ENCODE measurements around the gene BPGM. TPM values are rescaled to one million over a fixed set of nuclear protein-coding genes. Genes with fewer than 3 reads are reported as not detected.

BPGM gene
- total RNA-seq, 1 donor from 2014 or later: 21.1 TPM

DNA sequence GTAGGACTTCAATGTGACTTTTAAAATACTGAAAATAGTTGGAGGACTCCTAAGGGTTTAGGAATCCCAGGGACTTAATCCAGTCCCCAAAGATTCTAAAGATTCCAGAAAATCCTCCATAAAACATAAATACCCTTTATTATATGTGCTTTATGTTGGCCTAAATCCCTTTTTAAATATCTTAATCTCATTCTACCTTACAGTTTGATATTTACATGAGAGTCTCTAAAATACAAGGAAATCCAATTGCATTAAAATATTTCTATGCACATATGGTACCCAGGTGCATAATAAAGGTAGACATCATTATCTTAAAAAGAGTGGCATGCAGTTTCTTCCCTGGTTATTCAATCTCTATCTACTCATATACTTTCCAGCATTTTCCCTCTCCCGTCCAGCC is 51.8 kb downstream of the BPGM start:
- Mint-ChIP-seq H3K27ac (ENCODE audit: unreplicated experiment) (no peak overlapping the region), H3K27me3 (ENCODE audit: low read depth) (no peaks in the 10 kb centered on the region), H3K4me1 (peaks cover 20% of the 10 kb centered on the region), H3K36me3 (ENCODE audit: low read depth) (no peaks in the 10 kb centered on the region), H3K4me3 (no peak overlapping the region), H3K9me3 (no peaks in the 10 kb centered on the region)
- TF ChIP-seq, protein P1, sequence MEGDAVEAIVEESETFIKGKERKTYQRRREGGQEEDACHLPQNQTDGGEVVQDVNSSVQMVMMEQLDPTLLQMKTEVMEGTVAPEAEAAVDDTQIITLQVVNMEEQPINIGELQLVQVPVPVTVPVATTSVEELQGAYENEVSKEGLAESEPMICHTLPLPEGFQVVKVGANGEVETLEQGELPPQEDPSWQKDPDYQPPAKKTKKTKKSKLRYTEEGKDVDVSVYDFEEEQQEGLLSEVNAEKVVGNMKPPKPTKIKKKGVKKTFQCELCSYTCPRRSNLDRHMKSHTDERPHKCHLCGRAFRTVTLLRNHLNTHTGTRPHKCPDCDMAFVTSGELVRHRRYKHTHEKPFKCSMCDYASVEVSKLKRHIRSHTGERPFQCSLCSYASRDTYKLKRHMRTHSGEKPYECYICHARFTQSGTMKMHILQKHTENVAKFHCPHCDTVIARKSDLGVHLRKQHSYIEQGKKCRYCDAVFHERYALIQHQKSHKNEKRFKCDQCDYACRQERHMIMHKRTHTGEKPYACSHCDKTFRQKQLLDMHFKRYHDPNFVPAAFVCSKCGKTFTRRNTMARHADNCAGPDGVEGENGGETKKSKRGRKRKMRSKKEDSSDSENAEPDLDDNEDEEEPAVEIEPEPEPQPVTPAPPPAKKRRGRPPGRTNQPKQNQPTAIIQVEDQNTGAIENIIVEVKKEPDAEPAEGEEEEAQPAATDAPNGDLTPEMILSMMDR (conservative IDR thresholded peaks at IDR 0.05): no peak
- DNase-seq (ENCODE audit: low read depth, low spot score): no peak

DNA sequence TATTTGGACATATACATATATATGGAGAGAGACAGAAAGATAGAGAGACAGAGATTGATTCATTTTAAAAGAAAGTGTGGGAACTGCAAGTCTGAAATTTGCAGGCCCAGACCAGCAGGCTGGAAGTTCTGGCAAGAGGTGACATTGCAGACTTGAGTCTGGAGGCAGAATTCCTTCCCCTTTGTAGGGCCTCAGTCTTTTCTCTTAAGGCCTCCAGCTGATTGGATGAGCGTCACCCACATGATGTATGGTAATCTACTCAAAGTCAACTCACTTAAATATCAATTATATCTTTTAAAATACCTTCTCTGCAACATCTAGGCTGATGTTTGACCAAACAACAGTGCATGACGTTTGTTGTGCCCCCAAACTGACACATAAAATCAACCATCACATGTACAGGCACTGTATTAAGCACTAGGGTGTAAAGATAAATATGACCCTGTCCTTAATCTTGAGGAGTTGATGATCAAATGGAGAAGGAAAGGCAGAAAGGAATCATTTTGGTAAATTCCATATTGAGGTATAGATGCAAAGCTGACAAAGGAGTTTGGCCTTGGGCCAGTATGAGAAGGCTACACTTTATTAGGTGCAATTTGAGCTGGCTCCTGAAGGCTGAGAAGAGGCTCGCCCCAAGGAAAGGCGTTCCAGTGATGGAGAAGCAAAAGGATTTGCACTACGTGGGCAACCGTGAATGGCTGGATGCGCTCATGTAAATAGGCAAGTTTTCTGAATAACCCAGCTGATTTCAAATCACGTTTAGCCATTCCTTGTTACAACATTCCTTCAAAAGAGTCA is 52.6 kb downstream of the BPGM start:
- Mint-ChIP-seq H3K9me3 (no peaks in the 10 kb centered on the region), H3K4me3 (no peak overlapping the region), H3K4me1 (peaks cover 27% of the 10 kb centered on the region), H3K27ac (ENCODE audit: unreplicated experiment) (no peak overlapping the region), H3K27me3 (ENCODE audit: low read depth) (no peaks in the 10 kb centered on the region), H3K36me3 (ENCODE audit: low read depth) (no peaks in the 10 kb centered on the region)
- TF ChIP-seq, protein P1 (conservative IDR thresholded peaks at IDR 0.05): no peak
- DNase-seq (ENCODE audit: low read depth, low spot score): no peak

DNA sequence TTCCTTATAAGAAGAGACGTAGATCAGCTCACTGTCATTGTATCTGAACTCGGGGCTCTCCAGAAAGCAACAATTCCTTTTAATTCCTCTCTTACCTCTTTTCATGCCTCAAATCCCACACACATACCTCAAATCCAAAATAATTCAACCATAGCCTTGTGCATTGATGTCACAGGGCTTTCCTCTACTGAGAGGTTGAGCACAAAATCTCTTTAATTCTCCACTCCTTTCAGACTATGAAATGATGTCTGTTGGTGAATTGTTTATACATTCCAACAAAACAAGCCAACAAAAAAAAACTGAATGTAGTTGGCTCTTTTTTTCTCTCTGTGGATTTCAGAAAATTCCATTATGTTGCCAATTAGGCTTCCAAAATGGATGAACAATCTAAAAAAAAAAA is 53.2 kb downstream of the BPGM start:
- H3K27me3 Mint-ChIP-seq (ENCODE audit: low read depth): no peaks in the 10 kb centered on the region
- no peak for DNase-seq (ENCODE audit: low read depth, low spot score)
- no peak overlapping the region for H3K4me3 Mint-ChIP-seq
- no peak overlapping the region for H3K27ac Mint-ChIP-seq (ENCODE audit: unreplicated experiment)
- H3K36me3 Mint-ChIP-seq (ENCODE audit: low read depth): no peaks in the 10 kb centered on the region
- no peaks in the 10 kb centered on the region for H3K9me3 Mint-ChIP-seq
- TF ChIP-seq, protein P1 (conservative IDR thresholded peaks at IDR 0.05): no peak
- H3K4me1 Mint-ChIP-seq: peaks cover 29% of the 10 kb centered on the region

DNA sequence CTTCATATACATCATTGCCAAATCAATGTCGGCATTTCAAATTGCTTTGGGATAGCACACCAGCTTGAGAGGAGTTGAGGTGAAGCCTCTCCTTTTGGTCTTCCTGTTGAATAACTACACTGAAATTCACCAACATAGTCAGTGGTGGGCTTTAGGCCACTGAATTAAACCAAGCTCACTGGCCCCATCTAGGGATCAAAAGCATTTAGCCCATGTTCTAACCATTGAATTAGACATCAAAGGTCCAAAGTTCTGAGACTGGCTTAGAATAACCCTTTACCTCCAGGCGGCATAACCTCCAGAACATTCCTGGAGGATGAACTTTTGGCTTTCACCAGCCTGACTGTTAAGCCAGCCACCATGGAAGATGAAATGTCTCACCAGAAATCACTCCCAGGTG is 54.6 kb downstream of the BPGM start:
- H3K9me3 Mint-ChIP-seq: no peaks in the 10 kb centered on the region
- no peak overlapping the region for H3K4me3 Mint-ChIP-seq
- peaks cover 23% of the 10 kb centered on the region for H3K4me1 Mint-ChIP-seq
- H3K36me3 Mint-ChIP-seq (ENCODE audit: low read depth): no peaks in the 10 kb centered on the region
- TF ChIP-seq, protein P1 (conservative IDR thresholded peaks at IDR 0.05): peak; percentile 27
- no peak overlapping the region for H3K27ac Mint-ChIP-seq (ENCODE audit: unreplicated experiment)
- DNase-seq (ENCODE audit: low read depth, low spot score): no peak
- H3K27me3 Mint-ChIP-seq (ENCODE audit: low read depth): no peaks in the 10 kb centered on the region

DNA sequence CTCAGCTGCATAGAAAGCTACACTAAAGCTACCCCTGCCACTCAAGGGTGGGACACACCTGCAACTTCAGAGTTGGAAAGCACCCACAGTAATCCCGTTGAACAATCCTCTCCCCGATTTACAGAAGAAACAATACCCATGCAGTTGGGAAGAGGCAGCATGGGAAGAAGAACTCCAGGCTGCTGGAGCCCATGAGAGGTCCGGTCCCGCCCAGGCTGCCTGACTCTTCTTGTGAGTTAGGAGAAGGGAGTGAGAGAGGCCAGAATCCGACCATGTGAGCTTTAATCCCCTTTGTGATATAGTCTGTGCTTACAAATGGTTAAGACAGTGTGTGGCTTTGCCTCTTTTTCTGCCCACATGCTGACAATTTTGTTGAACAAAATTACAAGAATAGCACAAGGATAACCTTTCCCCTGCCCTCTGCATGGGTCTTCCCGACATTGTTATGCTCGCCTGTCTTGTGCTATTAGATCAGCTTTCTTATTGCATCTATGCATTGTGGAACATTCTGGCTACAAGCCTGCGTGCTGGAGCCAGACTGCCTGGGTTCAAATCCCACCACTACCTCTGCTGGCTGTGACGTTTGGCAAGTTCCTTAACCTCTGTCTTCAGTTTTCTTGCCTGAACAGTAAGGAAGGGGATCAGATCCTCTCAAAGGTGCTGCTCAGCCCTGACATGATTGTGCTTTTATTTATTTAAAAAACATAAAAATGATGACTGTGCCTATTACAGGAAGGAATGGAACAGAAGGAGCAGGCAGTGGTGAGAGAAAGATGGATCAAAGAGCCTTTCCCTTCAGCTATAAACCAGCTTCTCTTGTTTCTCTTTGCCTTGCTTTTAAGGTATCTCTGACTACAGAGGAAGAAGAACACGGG is 56.0 kb downstream of the BPGM start:
- Mint-ChIP-seq H3K27ac (ENCODE audit: unreplicated experiment) (no peak overlapping the region), H3K9me3 (no peaks in the 10 kb centered on the region), H3K36me3 (ENCODE audit: low read depth) (no peaks in the 10 kb centered on the region), H3K4me1 (peaks cover 23% of the 10 kb centered on the region), H3K27me3 (ENCODE audit: low read depth) (no peaks in the 10 kb centered on the region), H3K4me3 (no peak overlapping the region)
- no peak for DNase-seq (ENCODE audit: low read depth, low spot score)
- TF ChIP-seq, protein P1 (conservative IDR thresholded peaks at IDR 0.05): no peak

Data from neural crest cell (in vitro differentiated cells).